ENCODE measurements around the gene EYA4.

Gene EYA4

DNA sequence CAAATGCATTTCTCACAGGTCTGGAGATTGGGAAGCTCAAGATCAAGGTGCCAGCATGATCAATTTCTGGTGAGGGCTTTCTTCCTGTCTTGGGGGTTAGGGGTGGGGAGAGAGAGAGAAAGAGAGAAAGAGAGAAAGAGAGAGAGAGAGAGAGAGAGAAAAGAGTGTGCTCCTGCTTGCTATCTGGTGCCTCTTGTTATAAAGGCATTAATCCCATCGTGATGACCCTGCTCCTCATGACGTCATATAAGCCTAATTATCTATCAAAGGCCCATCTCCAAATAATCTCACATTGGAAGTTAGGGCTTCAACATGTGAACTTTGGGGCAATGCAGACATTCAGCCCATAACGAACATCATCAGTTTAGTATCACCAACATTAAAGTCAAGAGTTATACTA lies 114.8 kb downstream of the EYA4 start:
- TF ChIP-seq, protein P1, sequence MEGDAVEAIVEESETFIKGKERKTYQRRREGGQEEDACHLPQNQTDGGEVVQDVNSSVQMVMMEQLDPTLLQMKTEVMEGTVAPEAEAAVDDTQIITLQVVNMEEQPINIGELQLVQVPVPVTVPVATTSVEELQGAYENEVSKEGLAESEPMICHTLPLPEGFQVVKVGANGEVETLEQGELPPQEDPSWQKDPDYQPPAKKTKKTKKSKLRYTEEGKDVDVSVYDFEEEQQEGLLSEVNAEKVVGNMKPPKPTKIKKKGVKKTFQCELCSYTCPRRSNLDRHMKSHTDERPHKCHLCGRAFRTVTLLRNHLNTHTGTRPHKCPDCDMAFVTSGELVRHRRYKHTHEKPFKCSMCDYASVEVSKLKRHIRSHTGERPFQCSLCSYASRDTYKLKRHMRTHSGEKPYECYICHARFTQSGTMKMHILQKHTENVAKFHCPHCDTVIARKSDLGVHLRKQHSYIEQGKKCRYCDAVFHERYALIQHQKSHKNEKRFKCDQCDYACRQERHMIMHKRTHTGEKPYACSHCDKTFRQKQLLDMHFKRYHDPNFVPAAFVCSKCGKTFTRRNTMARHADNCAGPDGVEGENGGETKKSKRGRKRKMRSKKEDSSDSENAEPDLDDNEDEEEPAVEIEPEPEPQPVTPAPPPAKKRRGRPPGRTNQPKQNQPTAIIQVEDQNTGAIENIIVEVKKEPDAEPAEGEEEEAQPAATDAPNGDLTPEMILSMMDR (conservative IDR thresholded peaks at IDR 0.05; ENCODE audit: low read depth, low read length): no peak
- no peak overlapping the region for H3K4me3 ChIP-seq (ENCODE audit: low read depth, low read length)
- no peak for DNase-seq (ENCODE audit: low read depth)

DNA sequence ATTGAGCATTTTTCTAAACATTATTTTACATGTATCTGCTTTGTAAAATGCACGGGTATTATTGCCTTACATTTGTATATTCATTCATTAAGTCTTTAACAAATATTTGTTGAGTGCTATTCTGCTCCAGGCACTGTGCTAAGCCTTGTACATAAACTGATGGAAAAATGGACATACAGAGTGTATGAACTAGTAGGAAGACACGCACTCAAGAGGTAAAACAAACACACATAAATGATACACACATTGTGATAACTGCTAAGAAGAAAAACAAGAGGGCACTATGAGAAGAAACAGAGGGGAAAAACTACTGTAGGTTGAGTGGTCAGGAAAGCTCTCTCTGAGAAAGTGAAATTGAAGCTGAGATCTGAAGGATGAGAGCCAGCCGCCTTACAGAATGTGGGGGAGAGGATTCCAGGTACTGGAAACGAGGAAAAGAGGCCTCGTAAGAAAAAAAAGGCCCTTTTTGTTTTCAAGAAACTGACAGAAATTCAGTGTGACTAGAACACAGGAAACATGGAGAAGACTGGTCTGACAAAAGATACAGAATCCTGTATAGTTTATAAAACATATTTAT lies 117.5 kb downstream of the EYA4 start:
- H3K4me3 ChIP-seq (ENCODE audit: low read depth, low read length): no peak overlapping the region
- TF ChIP-seq, protein P1 (conservative IDR thresholded peaks at IDR 0.05; ENCODE audit: low read depth, low read length): no peak
- no peak for DNase-seq (ENCODE audit: low read depth)

DNA sequence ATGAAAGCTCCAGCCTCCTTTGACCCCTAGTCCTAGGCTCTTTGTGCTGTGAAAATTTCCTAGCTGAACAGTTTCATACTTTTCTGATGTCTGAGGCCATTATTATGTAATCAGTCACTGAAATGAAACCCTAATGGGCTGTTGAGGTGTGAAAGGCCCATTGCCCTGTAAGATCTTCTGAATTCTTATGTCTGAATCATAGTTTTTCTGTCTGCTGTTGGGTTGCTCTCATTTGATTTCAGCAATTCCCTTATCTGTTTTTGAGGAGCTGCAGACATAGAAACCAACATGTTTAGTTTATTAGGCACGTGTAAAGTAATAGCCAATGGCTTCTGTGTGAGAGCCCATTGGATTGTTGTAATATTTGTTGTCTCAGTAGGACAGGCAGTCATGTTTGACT lies 118.1 kb downstream of the EYA4 start:
- DNase-seq (ENCODE audit: low read depth): peak; percentile 58
- TF ChIP-seq, protein P1 (conservative IDR thresholded peaks at IDR 0.05; ENCODE audit: low read depth, low read length): no peak
- H3K4me3 ChIP-seq (ENCODE audit: low read depth, low read length): no peak overlapping the region

DNA sequence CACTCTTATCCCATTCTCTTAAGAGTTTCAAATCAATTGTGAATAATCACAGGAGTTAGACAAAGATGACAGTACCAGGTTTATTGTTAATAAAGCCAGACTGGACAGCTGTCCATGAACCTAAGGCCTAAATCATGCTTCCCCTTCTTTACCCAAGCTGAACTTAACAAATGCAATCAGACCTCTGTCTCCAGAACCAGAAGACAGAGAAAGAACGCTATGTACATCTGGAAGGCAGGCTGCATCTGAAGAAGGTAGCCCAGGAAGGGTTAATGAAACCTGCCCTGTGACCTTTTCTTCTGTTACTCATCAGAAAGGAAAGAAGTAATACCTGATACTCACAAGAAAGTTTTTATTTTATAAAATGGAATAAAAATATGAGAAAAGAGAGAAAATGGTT lies 118.6 kb downstream of the EYA4 start:
- TF ChIP-seq, protein P1 (conservative IDR thresholded peaks at IDR 0.05; ENCODE audit: low read depth, low read length): no peak
- no peak overlapping the region for H3K4me3 ChIP-seq (ENCODE audit: low read depth, low read length)
- no peak for DNase-seq (ENCODE audit: low read depth)

DNA sequence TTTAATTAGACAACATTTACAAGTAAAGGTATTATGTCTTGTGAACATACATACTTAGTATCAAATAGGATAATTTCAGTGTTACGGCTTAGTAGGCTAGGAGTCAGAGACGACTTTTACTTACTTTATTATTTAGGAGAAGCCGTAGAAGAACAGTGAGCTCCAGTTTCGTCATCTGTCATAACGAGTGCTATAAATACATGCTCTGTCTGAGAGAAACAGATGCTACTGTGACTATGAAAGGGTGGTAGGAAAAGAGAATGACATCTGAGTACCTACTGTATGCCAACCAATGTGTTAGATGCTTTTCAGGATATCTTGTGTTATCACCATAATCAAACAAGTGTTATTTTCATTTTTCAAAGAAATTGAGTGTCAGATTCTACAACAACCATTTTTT lies 119.0 kb downstream of the EYA4 start:
- DNase-seq (ENCODE audit: low read depth): no peak
- TF ChIP-seq, protein P1 (conservative IDR thresholded peaks at IDR 0.05; ENCODE audit: low read depth, low read length): no peak
- no peak overlapping the region for H3K4me3 ChIP-seq (ENCODE audit: low read depth, low read length)

DNA sequence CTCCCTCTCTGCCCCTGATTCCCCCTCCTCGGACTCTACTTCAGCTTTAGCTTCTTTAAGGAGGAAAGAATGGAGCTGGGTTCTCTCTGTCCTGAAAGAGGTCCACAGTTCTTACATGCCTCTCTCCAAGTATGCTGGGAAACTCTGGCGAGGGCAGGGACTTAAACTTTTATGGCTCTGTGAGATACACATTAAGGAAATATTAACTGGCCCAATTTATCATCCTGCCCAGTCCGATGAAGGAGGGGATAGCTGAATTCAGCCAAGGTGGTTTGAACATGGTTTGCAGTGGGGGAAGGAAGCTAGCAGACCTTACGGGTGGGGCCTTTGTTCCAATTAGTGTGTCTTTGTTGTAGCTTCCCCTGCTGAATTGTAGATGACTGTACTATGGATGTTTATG lies 121.7 kb downstream of the EYA4 start:
- no peak overlapping the region for H3K4me3 ChIP-seq (ENCODE audit: low read depth, low read length)
- DNase-seq (ENCODE audit: low read depth): no peak
- TF ChIP-seq, protein P1 (conservative IDR thresholded peaks at IDR 0.05; ENCODE audit: low read depth, low read length): no peak

DNA sequence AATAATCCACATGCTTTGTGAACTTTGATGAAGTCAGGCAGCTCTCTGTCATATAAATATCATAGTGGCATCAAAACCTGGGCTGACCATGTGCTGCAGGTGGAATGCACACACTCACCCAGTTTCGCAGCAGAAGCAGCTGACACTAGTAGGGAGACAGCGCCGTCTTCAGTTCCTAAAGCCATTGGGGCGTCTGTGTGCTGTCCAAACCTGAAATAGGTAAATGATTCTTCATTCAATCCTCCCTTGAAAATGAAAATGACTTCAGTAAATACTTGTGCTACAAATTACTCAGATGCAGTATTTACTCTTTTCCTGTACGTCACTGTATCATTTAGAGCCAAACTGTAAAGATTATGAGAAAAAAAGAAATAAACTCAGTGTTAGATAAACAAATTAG lies 127.5 kb downstream of the EYA4 start:
- TF ChIP-seq, protein P1 (conservative IDR thresholded peaks at IDR 0.05; ENCODE audit: low read depth, low read length): peak; percentile 47

More for the DNA sequence above, 127.5 kb downstream of the EYA4 start:
- DNase-seq (ENCODE audit: low read depth): peak; percentile 31
- no peak overlapping the region for H3K4me3 ChIP-seq (ENCODE audit: low read depth, low read length)
